Panc1 (cell line): ENCODE data around the gene FAM184B. TPM values are rescaled to one million over a fixed set of nuclear protein-coding genes. Genes with fewer than 3 reads are reported as not detected.

Source experiments
- ATAC-seq: fragments of 200-7000 bp; cut with Tn5 transposase; 2 replicates; pipeline ENCODE4 v1.9.1; 2020; ENCODE audit warnings: mild to moderate bottlenecking, moderate library complexity
- BruUV-seq: library from RNA; stranded (reverse); fragments of 400-500 nt; replicated peaks from 2 replicates; lab custom pipeline; 2021; lab: Mats Ljungman, UMichigan
- CTCF ChIA-PET: fragments of 300-600 bp; sonication (Branson Sonifier 250); formaldehyde crosslinking; loops from one replicate; lab custom pipeline; 2022; ENCODE audit warnings: antibody characterized with exemption; lab: Charles Lee
- POLR2A ChIA-PET: fragments of 300-600 bp; sonication (Branson Sonifier 250); formaldehyde crosslinking; loops from one replicate; lab custom pipeline; 2022; ENCODE audit warnings: antibody characterized with exemption; lab: Charles Lee
- DNase-seq: peaks from one replicate; pipeline ENCODE4 v3.0.0-alpha.2; 2010; ENCODE audit warnings: low read depth, low spot score
- H3K27ac ChIP-seq: 2 replicates; pipeline ENCODE4 v1.5.1; 2011; ENCODE audit warnings: mild to moderate bottlenecking, low read length, inconsistent platforms
- H3K27me3 ChIP-seq: fragments of 200-500 bp; sonication (Bioruptor generic); 2 replicates; pipeline ENCODE4 v1.6.0; 2014; ENCODE audit warnings: low read length, inconsistent platforms; ENCODE audit not compliant: control insufficient read depth, insufficient read depth
- H3K36me3 ChIP-seq: fragments of 200-500 bp; sonication (Bioruptor generic); 2 replicates; pipeline ENCODE4 v1.5.1; 2014; ENCODE audit warnings: inconsistent platforms, mild to moderate bottlenecking, low read length, moderate library complexity; ENCODE audit not compliant: control insufficient read depth, insufficient read depth
- H3K4me1 ChIP-seq: 2 replicates; pipeline ENCODE4 v1.5.1; 2011; ENCODE audit warnings: inconsistent platforms, mild to moderate bottlenecking, low read length, moderate library complexity; ENCODE audit not compliant: control insufficient read depth, insufficient read depth
- H3K4me3 ChIP-seq, 2 experiments: 2 replicates each; pipeline ENCODE4 v1.5.1; 2011 to 2012; ENCODE audit warnings: low read depth in 2 of 2, low read length in 2 of 2, mild to moderate bottlenecking in 2 of 2, inconsistent platforms in 1 of 2, moderate library complexity in 1 of 2
- H3K9me3 ChIP-seq: fragments of 200-500 bp; sonication (Bioruptor generic); 2 replicates; pipeline ENCODE4 v1.5.1; 2014; ENCODE audit warnings: low read depth, mild to moderate bottlenecking, inconsistent platforms, low read length, moderate library complexity; ENCODE audit not compliant: control insufficient read depth, insufficient read depth
- CTCF ChIP-seq: fragments of 450-650 bp; IDR thresholded peaks from 2 replicates; pipeline ENCODE4 v1.5.1; 2017; ENCODE audit warnings: mild to moderate bottlenecking
- POLR2AphosphoS5 ChIP-seq: IDR thresholded peaks from 2 replicates; pipeline ENCODE4 v1.6.1; 2012; ENCODE audit warnings: mild to moderate bottlenecking, low read depth, low read length, moderate library complexity
- SIN3A ChIP-seq: IDR thresholded peaks from 2 replicates; pipeline ENCODE4 v1.6.1; 2012; ENCODE audit warnings: low read depth, mild to moderate bottlenecking, low read length, moderate library complexity, borderline replicate concordance; ENCODE audit not compliant: insufficient read depth
- TCF7L2 ChIP-seq: IDR thresholded peaks from 2 replicates; pipeline ENCODE4 v1.6.1; 2011; ENCODE audit warnings: mild to moderate bottlenecking, low read depth, low read length, inconsistent platforms
- in situ Hi-C: cut with HindIII; loops from 2 replicates; pipeline ENCODE4 v1.10.0; 2016; ENCODE audit warnings: low sequenced_read_pairs, low pct_unique_long_range_greater_than_20kb
- intact Hi-C: fragments of 100-400 bp; cut with micrococcal nuclease; formaldehyde crosslinking; loops from one replicate; pipeline ENCODE4 v1.10.0; 2022; ENCODE audit not compliant: unreplicated experiment
- total RNA-seq: library from RNA; stranded (reverse); gene quantifications from one replicate; pipeline ENCODE4 v1.2.1, GENCODE V29; 2021; ENCODE audit not compliant: unreplicated experiment
- TF ChIP-seq, protein P1 (sequence below), 2 experiments: IDR thresholded peaks; 2 replicates each; pipeline ENCODE4 v1.6.1; 2011 to 2012; ENCODE audit warnings: low read depth in 2 of 2, control low read depth in 1 of 2, low read length in 1 of 2, mild to moderate bottlenecking in 1 of 2, moderate library complexity in 1 of 2; ENCODE audit not compliant: insufficient read depth in 1 of 2

The FAM184B gene
- total RNA-seq, 1 experiment from 2014 or later: 0.03 TPM

GRCh38 chr4:17657849-17658248 lies 123.6 kb downstream of the FAM184B start:
- Histone ChIP-seq H3K9me3 (no peaks in the 10 kb centered on the region), H3K36me3 (no peaks in the 10 kb centered on the region), H3K4me3 (no peak overlapping the region), H3K4me1 (no peaks in the 10 kb centered on the region), H3K27ac (no peak overlapping the region), H3K27me3 (no peaks in the 10 kb centered on the region)
- intact Hi-C loops: no loop called here
- in situ Hi-C loops: no loop called here
- ATAC-seq: no peak
- POLR2A ChIA-PET: no interaction called here
- DNase-seq: no peak
- no TSS peak for BruUV-seq
- CTCF ChIA-PET: no interaction called here
- TF ChIP-seq POLR2AphosphoS5 (no peak), TCF7L2 (no peak), SIN3A (no peak), CTCF (no peak)
- TF ChIP-seq, protein P1, sequence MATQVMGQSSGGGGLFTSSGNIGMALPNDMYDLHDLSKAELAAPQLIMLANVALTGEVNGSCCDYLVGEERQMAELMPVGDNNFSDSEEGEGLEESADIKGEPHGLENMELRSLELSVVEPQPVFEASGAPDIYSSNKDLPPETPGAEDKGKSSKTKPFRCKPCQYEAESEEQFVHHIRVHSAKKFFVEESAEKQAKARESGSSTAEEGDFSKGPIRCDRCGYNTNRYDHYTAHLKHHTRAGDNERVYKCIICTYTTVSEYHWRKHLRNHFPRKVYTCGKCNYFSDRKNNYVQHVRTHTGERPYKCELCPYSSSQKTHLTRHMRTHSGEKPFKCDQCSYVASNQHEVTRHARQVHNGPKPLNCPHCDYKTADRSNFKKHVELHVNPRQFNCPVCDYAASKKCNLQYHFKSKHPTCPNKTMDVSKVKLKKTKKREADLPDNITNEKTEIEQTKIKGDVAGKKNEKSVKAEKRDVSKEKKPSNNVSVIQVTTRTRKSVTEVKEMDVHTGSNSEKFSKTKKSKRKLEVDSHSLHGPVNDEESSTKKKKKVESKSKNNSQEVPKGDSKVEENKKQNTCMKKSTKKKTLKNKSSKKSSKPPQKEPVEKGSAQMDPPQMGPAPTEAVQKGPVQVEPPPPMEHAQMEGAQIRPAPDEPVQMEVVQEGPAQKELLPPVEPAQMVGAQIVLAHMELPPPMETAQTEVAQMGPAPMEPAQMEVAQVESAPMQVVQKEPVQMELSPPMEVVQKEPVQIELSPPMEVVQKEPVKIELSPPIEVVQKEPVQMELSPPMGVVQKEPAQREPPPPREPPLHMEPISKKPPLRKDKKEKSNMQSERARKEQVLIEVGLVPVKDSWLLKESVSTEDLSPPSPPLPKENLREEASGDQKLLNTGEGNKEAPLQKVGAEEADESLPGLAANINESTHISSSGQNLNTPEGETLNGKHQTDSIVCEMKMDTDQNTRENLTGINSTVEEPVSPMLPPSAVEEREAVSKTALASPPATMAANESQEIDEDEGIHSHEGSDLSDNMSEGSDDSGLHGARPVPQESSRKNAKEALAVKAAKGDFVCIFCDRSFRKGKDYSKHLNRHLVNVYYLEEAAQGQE (IDR thresholded peaks at IDR 0.05; ENCODE audit: insufficient read depth in 1 of 2, low read depth in 2 of 2, low read length in 1 of 2): no peak

- in situ Hi-C loops: no loop called here
- POLR2A ChIA-PET: interaction anchor here (0.6 kb wide), 1 partner anchor 43 kb away, joined by 23 read pairs; no protein-coding TSS in a partner anchor
- TF ChIP-seq POLR2AphosphoS5 (no peak), CTCF (no peak), TCF7L2 (no peak), SIN3A (no peak)
- TF ChIP-seq, protein P1 (IDR thresholded peaks at IDR 0.05; ENCODE audit: insufficient read depth in 1 of 2, low read depth in 2 of 2, low read length in 1 of 2): no peak
- CTCF ChIA-PET: no interaction called here
- H3K4me3 ChIP-seq: no peak overlapping the region
- no peaks in the 10 kb centered on the region for H3K9me3 ChIP-seq
- intact Hi-C loops: no loop called here
- H3K4me1 ChIP-seq: no peaks in the 10 kb centered on the region
- H3K36me3 ChIP-seq: no peaks in the 10 kb centered on the region
- H3K27ac ChIP-seq: no peak overlapping the region
- H3K27me3 ChIP-seq: no peaks in the 10 kb centered on the region
- ATAC-seq (no peak), DNase-seq (no peak)
- no TSS peak for BruUV-seq
These were observed 124.3 kb downstream of the FAM184B start for GRCh38 chr4:17657090-17657489.
